Brain microvascular endothelial cell (primary cell): Measurements from ENCODE around the gene NXN.
A peak's percentile ranks its signal among the peaks of the same experiment; 100 is the strongest.

Source experiments
- DNase-seq: peaks from one replicate; pipeline ENCODE4 v3.0.0-alpha.2; 2020
- H3K27ac ChIP-seq: fragments of 250-450 bp; sonication (Bioruptor Pico); 2 replicates; pipeline ENCODE4 v1.5.1; 2020; ENCODE audit warnings: mild to moderate bottlenecking, moderate library complexity
- H3K27me3 ChIP-seq: fragments of 250-450 bp; sonication (Bioruptor Pico); replicated peaks from 2 replicates; pipeline ENCODE4 v1.5.1; 2020; ENCODE audit warnings: mild to moderate bottlenecking
- H3K36me3 ChIP-seq: fragments of 250-450 bp; sonication (Bioruptor Pico); replicated peaks from 2 replicates; pipeline ENCODE4 v1.5.1; 2020; ENCODE audit warnings: mild to moderate bottlenecking
- H3K4me3 ChIP-seq: 2 replicates; pipeline ENCODE4 v1.5.1; 2011; ENCODE audit warnings: low read depth, mild to moderate bottlenecking, control low read depth, low read length, moderate library complexity
- CTCF ChIP-seq: IDR thresholded peaks from 2 replicates; pipeline ENCODE4 v1.5.1; 2011; ENCODE audit warnings: low read depth, mild to moderate bottlenecking, moderate library complexity, low read length, control low read depth, inconsistent platforms; ENCODE audit errors: missing control alignments
- in situ Hi-C: cut with HindIII; loops from 2 replicates; pipeline ENCODE4 v1.10.0; 2017; ENCODE audit warnings: low sequenced_read_pairs, low pct_ligation_motif_present

NXN gene

GRCh38 chr17:979539-980405 is at the start of gene NXN:
Gene NXN (minus strand): TSS chr17:979776.
- Histone ChIP-seq H3K4me3 (peak within 1 kb of the TSS; percentile 60), H3K27me3 (no peaks in the 10 kb centered on the region), H3K27ac (no peak within 1 kb of the TSS), H3K36me3 (no peaks in the 10 kb centered on the region)
- DNase-seq, result peak; percentile 49
- in situ Hi-C loops, result loop anchor here (25.0 kb wide), 1 partner anchor 192 kb away; the partner anchor contains the start of genes GLOD4 and MRM3
- TF ChIP-seq CTCF, result peak; percentile 42

- Histone ChIP-seq H3K36me3 (no peaks in the 10 kb centered on the region), H3K4me3 (no peak overlapping the region), H3K27ac (no peak overlapping the region), H3K27me3 (no peaks in the 10 kb centered on the region)
- no peak for DNase-seq
- no peak for TF ChIP-seq CTCF
- in situ Hi-C loops, result no loop called here
These were observed 47.5 kb upstream of the NXN start for GRCh38 chr17:1027044-1027443.

- no peak overlapping the region for H3K4me3 ChIP-seq
- no peaks in the 10 kb centered on the region for H3K27me3 ChIP-seq
- no peak for TF ChIP-seq CTCF
- no peak for DNase-seq
- H3K27ac ChIP-seq, result no peak overlapping the region
- in situ Hi-C loops, result no loop called here
- H3K36me3 ChIP-seq, result no peaks in the 10 kb centered on the region
These were observed 47.0 kb upstream of the NXN start for GRCh38 chr17:1026599-1026975.

GRCh38 chr17:1025733-1026598 is 46.4 kb upstream of the NXN start:
- H3K27ac ChIP-seq, result no peak overlapping the region
- no peaks in the 10 kb centered on the region for H3K27me3 ChIP-seq
- in situ Hi-C loops, result no loop called here
- H3K4me3 ChIP-seq, result no peak overlapping the region
- H3K36me3 ChIP-seq, result no peaks in the 10 kb centered on the region
- DNase-seq, result no peak
- no peak for TF ChIP-seq CTCF

GRCh38 chr17:1024076-1024475 is 44.5 kb upstream of the NXN start:
- in situ Hi-C loops, result no loop called here
- Histone ChIP-seq H3K27ac (no peak overlapping the region), H3K36me3 (no peaks in the 10 kb centered on the region), H3K27me3 (no peaks in the 10 kb centered on the region), H3K4me3 (no peak overlapping the region)
- TF ChIP-seq CTCF, result no peak
- no peak for DNase-seq
